DOHH2 (cell line): ENCODE data around the gene AMZ2.
"Not testable (repeated sequence)": the region's sequence is repeated elsewhere in the genome, so short reads cannot be mapped to it uniquely, and the experiment has no call there.

ENCODE experiments used
- H3F3A ChIP-seq: fragments of 200-600 bp; sonication (generic), shearing (Covaris generic); 2 replicates; pipeline ENCODE4 v1.6.0; 2016; ENCODE audit warnings: antibody characterized with exemption, mild to moderate bottlenecking; ENCODE audit not compliant: control insufficient read depth, insufficient read depth
- H3K27ac ChIP-seq: fragments of 200-600 bp; sonication (generic); 2 replicates; pipeline ENCODE4 v1.5.1; 2014; ENCODE audit warnings: low read depth, mild to moderate bottlenecking, low read length, moderate library complexity
- H3K27me3 ChIP-seq: fragments of 200-600 bp; sonication (generic); 2 replicates; pipeline ENCODE4 v1.6.1; 2014; ENCODE audit warnings: mild to moderate bottlenecking, low read length, mixed read lengths; ENCODE audit not compliant: control insufficient read depth
- H3K36me3 ChIP-seq: fragments of 200-600 bp; sonication (generic); 2 replicates; pipeline ENCODE4 v1.6.1; 2014; ENCODE audit warnings: mild to moderate bottlenecking, low read length, moderate library complexity, mixed read lengths; ENCODE audit not compliant: control insufficient read depth
- H3K4me1 ChIP-seq: fragments of 200-600 bp; sonication (generic); 2 replicates; pipeline ENCODE4 v1.6.1; 2014; ENCODE audit warnings: mild to moderate bottlenecking, low read length, mixed read lengths; ENCODE audit not compliant: control insufficient read depth
- H3K4me2 ChIP-seq: fragments of 200-600 bp; sonication (generic); 2 replicates; pipeline ENCODE4 v1.6.0; 2014; ENCODE audit warnings: mild to moderate bottlenecking, low read length, moderate library complexity
- H3K4me3 ChIP-seq: fragments of 200-600 bp; sonication (generic); 2 replicates; pipeline ENCODE4 v1.5.1; 2014; ENCODE audit warnings: mild to moderate bottlenecking, low read length, mixed read lengths
- H3K79me2 ChIP-seq: fragments of 200-600 bp; sonication (generic); 2 replicates; pipeline ENCODE4 v1.6.1; 2014; ENCODE audit warnings: mild to moderate bottlenecking, low read length, mixed read lengths; ENCODE audit not compliant: control insufficient read depth
- H3K9me2 ChIP-seq: fragments of 200-600 bp; sonication (generic); replicated peaks from 2 replicates; pipeline ENCODE4 v1.6.1; 2014; ENCODE audit warnings: mild to moderate bottlenecking, low read length, mixed read lengths; ENCODE audit not compliant: control insufficient read depth
- H3K9me3 ChIP-seq: fragments of 200-600 bp; sonication (generic); 2 replicates; pipeline ENCODE4 v1.6.1; 2014; ENCODE audit warnings: antibody characterized with exemption, low read length, mixed read lengths; ENCODE audit not compliant: control insufficient read depth, insufficient read depth
- H4K20me1 ChIP-seq: fragments of 200-600 bp; sonication (generic); 2 replicates; pipeline ENCODE4 v1.6.0; 2014; ENCODE audit warnings: low read depth, mild to moderate bottlenecking, antibody characterized with exemption, low read length, moderate library complexity; ENCODE audit not compliant: control insufficient read depth, insufficient read depth
- EZH2phosphoT487 ChIP-seq: fragments of 200-600 bp; sonication (generic); IDR thresholded peaks from 2 replicates; pipeline ENCODE4 v1.6.1; 2017; ENCODE audit warnings: borderline replicate concordance, mild to moderate bottlenecking, antibody characterized with exemption, low read length, moderate library complexity, mixed read lengths
- TF ChIP-seq, protein P1 (sequence below): fragments of 200-600 bp; sonication (generic); IDR thresholded peaks from one replicate; pipeline ENCODE4 v1.5.1; 2014; ENCODE audit warnings: antibody characterized with exemption, mild to moderate bottlenecking, low read depth, low read length; ENCODE audit not compliant: poor library complexity, severe bottlenecking

AMZ2 gene

DNA sequence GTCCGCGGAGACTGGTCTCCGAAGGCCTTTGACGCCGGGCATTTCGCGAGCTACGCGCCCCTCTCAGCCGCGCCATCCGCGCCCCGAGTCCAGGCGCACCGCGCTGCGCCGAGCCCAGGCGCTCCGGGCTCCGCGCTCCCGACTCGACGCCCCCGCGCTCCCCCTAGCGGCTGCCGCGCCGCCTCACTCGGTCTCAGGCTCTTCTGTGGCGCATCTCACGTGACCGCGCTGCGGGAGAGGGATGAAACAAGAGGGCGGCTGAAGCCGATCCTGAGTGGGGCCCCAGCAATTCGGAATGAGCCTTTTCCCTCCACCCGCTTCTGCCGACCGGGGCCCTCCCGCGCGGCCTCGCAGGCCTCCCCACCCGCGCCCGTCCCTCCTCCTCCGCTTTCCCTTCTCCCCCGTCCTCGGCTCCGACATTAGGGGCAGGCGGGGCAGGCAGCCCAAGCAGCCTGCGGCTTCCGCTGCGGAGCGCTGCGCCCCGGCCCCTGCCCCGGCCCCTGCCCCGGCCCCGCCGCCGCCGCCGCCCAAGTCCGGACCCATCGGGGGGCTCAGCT, 42.5 kb upstream of the AMZ2 start:
- TF ChIP-seq, protein P1, sequence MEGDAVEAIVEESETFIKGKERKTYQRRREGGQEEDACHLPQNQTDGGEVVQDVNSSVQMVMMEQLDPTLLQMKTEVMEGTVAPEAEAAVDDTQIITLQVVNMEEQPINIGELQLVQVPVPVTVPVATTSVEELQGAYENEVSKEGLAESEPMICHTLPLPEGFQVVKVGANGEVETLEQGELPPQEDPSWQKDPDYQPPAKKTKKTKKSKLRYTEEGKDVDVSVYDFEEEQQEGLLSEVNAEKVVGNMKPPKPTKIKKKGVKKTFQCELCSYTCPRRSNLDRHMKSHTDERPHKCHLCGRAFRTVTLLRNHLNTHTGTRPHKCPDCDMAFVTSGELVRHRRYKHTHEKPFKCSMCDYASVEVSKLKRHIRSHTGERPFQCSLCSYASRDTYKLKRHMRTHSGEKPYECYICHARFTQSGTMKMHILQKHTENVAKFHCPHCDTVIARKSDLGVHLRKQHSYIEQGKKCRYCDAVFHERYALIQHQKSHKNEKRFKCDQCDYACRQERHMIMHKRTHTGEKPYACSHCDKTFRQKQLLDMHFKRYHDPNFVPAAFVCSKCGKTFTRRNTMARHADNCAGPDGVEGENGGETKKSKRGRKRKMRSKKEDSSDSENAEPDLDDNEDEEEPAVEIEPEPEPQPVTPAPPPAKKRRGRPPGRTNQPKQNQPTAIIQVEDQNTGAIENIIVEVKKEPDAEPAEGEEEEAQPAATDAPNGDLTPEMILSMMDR, result peak; percentile 82
- no peak for TF ChIP-seq EZH2phosphoT487
- H3K4me1 ChIP-seq, result peaks cover 45% of the 10 kb centered on the region
- H3K79me2 ChIP-seq, result peaks cover 40% of the 10 kb centered on the region
- peaks cover 36% of the 10 kb centered on the region for H3K36me3 ChIP-seq
- H3K27ac ChIP-seq, result peak overlapping the region; percentile 88
- no peaks in the 10 kb centered on the region for H4K20me1 ChIP-seq
- no peaks in the 10 kb centered on the region for H3K9me3 ChIP-seq
- H3K4me3 ChIP-seq, result peak overlapping the region; percentile 95
- peak overlapping the region; percentile 92 for H3K4me2 ChIP-seq
- H3F3A ChIP-seq, result peaks cover 13% of the 10 kb centered on the region
- no peaks in the 10 kb centered on the region; the same call in 1 of the 2 replicates for H3K27me3 ChIP-seq
- no peaks in the 10 kb centered on the region for H3K9me2 ChIP-seq

DNA sequence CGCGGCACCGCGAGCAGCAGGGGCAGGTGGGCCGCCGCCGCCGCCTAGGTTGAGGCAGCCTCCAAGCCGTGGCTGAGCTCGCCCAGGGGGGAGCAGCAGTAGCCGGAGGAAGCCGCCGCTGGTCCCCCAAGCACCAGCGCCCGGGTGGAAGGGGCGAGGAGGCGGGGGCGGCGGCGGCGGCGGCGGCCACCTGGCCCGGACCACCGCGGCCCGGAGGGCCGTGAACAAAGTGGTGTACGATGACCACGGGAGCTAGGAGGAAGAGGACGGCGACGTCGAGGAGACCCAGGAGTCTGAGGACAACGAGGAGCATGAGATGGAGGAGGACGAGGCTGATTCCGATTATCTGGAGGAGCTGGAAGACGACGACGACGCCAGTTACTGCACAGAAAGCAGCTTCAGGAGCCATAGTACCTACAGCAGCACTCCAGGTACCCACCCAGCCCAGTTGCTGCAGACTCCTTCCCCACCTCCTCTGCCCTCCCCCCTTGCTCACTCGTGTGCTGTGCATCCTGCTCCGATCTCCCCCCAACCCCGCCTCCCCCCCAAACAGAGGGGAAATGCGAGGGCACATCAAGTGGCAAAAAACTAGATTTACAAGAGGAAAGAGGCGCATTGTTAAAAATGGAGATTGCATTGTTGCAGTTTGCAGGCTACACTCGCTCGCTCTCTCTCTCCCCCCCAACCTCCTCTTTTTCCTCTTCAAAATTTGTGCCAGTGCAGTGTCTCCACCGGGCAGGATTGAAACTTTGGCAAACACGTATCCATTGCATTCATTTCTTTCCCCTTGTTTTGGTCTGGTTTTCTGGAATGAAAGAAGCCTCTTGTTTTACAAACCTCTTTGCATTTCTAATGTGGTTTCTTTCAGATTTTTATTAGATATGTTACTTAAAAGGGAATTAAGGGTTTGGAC, 41.8 kb upstream of the AMZ2 start:
- Histone ChIP-seq H3K27ac (peak overlapping the region; percentile 88), H3K27me3 (no peaks in the 10 kb centered on the region), H3K36me3 (peaks cover 43% of the 10 kb centered on the region), H3K9me3 (no peaks in the 10 kb centered on the region), H3K4me3 (peak overlapping the region; percentile 95), H3F3A (peaks cover 13% of the 10 kb centered on the region), H3K4me1 (peaks cover 45% of the 10 kb centered on the region), H3K9me2 (no peaks in the 10 kb centered on the region), H3K79me2 (peaks cover 48% of the 10 kb centered on the region), H4K20me1 (no peaks in the 10 kb centered on the region), H3K4me2 (peak overlapping the region; percentile 92)
- no peak for TF ChIP-seq EZH2phosphoT487
- TF ChIP-seq, protein P1, result no peak

DNA sequence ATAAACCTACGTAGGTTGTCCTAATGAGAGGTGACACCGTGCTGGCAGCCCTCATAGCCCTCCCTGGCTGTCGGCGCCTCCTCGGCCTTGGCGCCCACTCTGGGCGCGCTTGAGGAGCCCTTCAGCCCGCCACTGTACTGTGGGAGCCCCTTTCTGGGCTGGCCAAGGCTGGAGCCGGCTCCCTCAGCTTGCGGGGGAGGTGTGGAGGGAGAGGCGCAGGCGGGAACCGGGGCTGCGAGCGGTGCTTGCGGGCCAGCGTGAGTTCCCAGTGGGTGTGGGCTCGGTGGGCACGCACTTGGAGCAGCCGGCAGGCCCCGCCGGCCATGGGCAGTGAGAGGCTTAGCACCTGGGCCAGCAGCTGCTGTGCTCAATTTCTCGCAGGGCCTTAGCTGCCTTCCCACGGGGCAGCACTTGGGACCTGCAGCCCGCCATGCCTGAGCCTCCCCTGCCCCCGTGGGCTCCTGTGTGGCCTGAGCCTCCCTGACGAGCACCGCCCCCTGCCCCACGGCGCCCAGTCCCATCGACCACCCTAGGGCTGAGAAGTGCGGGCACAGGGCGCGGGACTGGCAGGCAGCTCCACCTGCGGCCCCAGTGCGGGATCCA, 40.1 kb upstream of the AMZ2 start:
- no peaks in the 10 kb centered on the region for H3K9me3 ChIP-seq
- TF ChIP-seq, protein P1, result no peak
- TF ChIP-seq EZH2phosphoT487, result no peak
- no peaks in the 10 kb centered on the region for H4K20me1 ChIP-seq
- H3K4me2 ChIP-seq, result peak overlapping the region; percentile 92
- H3K27me3 ChIP-seq, result no peaks in the 10 kb centered on the region
- H3K4me3 ChIP-seq, result peak overlapping the region; percentile 95
- peaks cover 50% of the 10 kb centered on the region for H3K4me1 ChIP-seq
- H3K79me2 ChIP-seq, result peaks cover 58% of the 10 kb centered on the region
- peak overlapping the region; percentile 88 for H3K27ac ChIP-seq
- peaks cover 52% of the 10 kb centered on the region for H3K36me3 ChIP-seq
- no peaks in the 10 kb centered on the region for H3K9me2 ChIP-seq
- peaks cover 16% of the 10 kb centered on the region for H3F3A ChIP-seq

DNA sequence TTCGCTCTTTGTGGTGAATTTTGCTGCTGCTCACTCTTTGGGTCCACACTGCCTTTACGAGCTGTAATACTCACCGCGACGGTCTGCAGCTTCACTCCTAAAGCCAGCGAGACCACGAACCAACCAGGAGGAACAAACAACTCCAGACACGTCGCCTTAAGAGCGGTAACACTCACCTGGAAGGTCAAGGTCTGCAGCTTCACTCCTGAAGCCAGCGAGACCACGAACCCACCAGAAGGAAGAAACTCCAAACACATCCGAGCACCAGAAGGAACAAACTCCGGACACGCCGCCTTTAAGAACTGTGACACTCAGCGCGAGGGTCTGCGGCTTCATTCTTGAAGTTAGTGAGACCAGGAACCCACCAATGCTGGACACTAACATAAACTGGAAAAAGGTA, 39.2 kb upstream of the AMZ2 start:
- H3K27me3 ChIP-seq, H4K20me1 ChIP-seq, H3K27ac ChIP-seq, H3K9me3 ChIP-seq, H3K9me2 ChIP-seq: not testable (repeated sequence)
- peaks cover 18% of the 10 kb centered on the region for H3F3A ChIP-seq
- 0 out of 2 replicates have a peak overlapping the region, but pooled peaks have one; percentile 23 for H3K4me3 ChIP-seq
- H3K4me1 ChIP-seq, result peaks cover 59% of the 10 kb centered on the region
- H3K79me2 ChIP-seq, result peaks cover 63% of the 10 kb centered on the region
- H3K36me3 ChIP-seq, result peaks cover 57% of the 10 kb centered on the region
- H3K4me2 ChIP-seq, result peak overlapping the region; percentile 20

DNA sequence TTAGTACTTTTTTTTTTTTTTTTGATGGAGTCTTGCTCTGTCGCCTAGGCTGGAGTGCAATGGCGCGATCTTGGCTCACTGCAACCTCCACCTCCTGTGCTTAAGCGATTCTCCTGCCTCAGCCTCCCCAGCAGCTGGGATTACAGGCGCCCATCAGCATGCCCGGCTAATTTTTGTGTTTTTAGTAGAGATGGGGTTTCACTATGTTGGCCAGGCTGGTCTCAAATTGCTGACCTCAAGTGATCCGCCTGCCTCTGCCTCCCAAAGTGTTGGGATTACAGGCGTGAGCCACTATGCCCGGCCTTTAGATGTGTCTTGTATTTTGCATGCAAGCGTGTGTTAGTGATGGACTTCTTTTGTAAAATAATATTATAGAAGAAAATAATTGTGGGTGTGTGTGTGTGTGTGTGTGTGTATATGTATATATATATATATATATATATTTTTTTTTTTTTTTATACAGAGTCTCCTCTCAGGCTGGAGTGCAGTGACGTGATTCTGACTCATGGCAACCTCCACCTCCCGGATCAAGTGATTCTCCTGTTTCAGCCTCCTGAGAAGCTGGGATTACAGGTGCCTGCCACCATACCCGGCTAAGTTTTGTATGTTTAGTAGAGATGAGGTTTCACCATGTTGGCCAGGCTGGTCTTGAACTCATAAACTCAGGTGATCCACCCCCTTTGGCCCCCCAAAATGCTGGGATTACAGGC, 38.5 kb upstream of the AMZ2 start:
- not testable (repeated sequence) for H3K27ac ChIP-seq, H3K27me3 ChIP-seq, H3K9me3 ChIP-seq, H3K9me2 ChIP-seq, H4K20me1 ChIP-seq, H3K4me2 ChIP-seq, H3K4me3 ChIP-seq
- H3K4me1 ChIP-seq, result peaks cover 61% of the 10 kb centered on the region
- peaks cover 69% of the 10 kb centered on the region for H3K79me2 ChIP-seq
- peaks cover 25% of the 10 kb centered on the region for H3F3A ChIP-seq
- peaks cover 61% of the 10 kb centered on the region for H3K36me3 ChIP-seq
